ENCODE measurements around the gene SMPD2. TPM values are rescaled to one million over a fixed set of nuclear protein-coding genes. Genes with fewer than 3 reads are reported as not detected.

The SMPD2 gene
- total RNA-seq, 6 donors from 2014 or later, result 9.4 to 25.2 (median 15.4) TPM

DNA sequence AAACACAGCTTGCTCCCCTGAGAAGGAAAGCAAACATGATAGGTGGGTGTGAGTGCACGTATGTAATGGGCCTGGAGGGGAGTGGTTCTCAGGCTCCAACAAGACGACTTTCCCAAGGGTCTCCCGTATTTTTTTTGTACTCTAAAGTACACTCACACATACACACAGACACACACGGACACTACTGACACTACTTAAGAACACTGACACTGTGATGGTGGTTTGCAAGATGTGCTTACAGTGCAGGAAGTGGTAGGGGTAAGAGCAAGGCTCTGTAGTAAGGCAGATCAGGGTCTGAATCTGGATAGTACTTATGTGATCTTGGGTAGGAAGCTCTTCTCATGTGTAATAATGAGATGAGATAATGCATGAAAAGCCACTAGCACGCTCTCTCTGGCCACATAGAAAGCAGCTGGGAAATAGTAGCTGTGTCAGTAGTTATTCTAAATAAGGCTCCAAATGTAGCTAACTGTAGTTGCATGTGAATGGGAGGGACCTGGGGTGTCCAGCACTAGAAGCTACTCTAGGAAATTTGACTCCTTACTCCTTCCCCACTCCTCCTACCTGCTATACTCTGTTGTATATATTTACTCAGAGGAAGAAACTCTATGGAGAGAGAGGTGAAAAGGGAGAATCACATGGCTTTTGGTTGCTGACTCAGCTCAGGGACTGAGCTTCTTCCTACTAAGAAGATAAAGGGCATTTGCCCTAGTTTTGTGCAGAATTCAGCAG, 50.8 kb downstream of the SMPD2 start:
- Histone ChIP-seq H3K27ac (no peak overlapping the region), H3K4me1 (no peaks in the 10 kb centered on the region), H3K9me3 (no peaks in the 10 kb centered on the region), H3K36me3 (no peaks in the 10 kb centered on the region), H3K4me3 (no peak overlapping the region), H3K27me3 (no peaks in the 10 kb centered on the region)
- TF ChIP-seq POLR2AphosphoS5 (IDR thresholded peaks at IDR 0.05) (no peak), EP300 (IDR thresholded peaks at IDR 0.05) (no peak), POLR2A (IDR thresholded peaks at IDR 0.05) (no peak)
- TF ChIP-seq, protein P1, sequence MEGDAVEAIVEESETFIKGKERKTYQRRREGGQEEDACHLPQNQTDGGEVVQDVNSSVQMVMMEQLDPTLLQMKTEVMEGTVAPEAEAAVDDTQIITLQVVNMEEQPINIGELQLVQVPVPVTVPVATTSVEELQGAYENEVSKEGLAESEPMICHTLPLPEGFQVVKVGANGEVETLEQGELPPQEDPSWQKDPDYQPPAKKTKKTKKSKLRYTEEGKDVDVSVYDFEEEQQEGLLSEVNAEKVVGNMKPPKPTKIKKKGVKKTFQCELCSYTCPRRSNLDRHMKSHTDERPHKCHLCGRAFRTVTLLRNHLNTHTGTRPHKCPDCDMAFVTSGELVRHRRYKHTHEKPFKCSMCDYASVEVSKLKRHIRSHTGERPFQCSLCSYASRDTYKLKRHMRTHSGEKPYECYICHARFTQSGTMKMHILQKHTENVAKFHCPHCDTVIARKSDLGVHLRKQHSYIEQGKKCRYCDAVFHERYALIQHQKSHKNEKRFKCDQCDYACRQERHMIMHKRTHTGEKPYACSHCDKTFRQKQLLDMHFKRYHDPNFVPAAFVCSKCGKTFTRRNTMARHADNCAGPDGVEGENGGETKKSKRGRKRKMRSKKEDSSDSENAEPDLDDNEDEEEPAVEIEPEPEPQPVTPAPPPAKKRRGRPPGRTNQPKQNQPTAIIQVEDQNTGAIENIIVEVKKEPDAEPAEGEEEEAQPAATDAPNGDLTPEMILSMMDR (IDR thresholded peaks at IDR 0.05), result no peak
- ATAC-seq (ENCODE audit: low FRiP score in 2 of 2) (peak; percentile 36 to 55), DNase-seq (no peak)
- WGBS, 2 donors, result 42 to 50% methylated on average over 5 of the region's 5 CpGs

Other genes with a start within 250 kb of the SMPD2 start
- gene CD164, start 58.3 kb upstream of the SMPD2 start, total RNA-seq, result 100 to 1,000 TPM in 4 of 6 donors, 10 to 100 TPM in 2; 70.8 to 281 (median 218) TPM
- 10 to 100 TPM in 2 of 6 donors, 1 to 10 TPM in 4; 3.5 to 44.3 (median 6.5) TPM for gene PPIL6, start 96 bp upstream of the SMPD2 start, total RNA-seq
- gene MICAL1, start 15.0 kb downstream of the SMPD2 start, total RNA-seq, result 100 to 1,000 TPM in 2 of 6 donors, 10 to 100 TPM in 4; 61.7 to 268 (median 78.3) TPM
- gene ZBTB24, start 42.5 kb downstream of the SMPD2 start, total RNA-seq, result 10 to 100 TPM in 3 of 6 donors, 1 to 10 TPM in 3; 5.1 to 14.9 (median 9.7) TPM

Measured in upper lobe of left lung (tissue), 6 donors.